AG10803 (cell line): ENCODE data around the gene EPB41L1.

ENCODE experiments used
- DNase-seq: peaks from one replicate; pipeline ENCODE4 v3.0.0; 2010; ENCODE audit warnings: low read depth
- H3K4me3 ChIP-seq: 2 replicates; pipeline ENCODE4 v1.5.1; 2011; ENCODE audit warnings: mild to moderate bottlenecking, low read length, control low read depth
- TF ChIP-seq, protein P1 (sequence below): conservative IDR thresholded peaks from 2 replicates; pipeline ENCODE4 v1.5.1; 2011; ENCODE audit warnings: mild to moderate bottlenecking, low read length, control low read depth, inconsistent platforms

Gene EPB41L1

DNA sequence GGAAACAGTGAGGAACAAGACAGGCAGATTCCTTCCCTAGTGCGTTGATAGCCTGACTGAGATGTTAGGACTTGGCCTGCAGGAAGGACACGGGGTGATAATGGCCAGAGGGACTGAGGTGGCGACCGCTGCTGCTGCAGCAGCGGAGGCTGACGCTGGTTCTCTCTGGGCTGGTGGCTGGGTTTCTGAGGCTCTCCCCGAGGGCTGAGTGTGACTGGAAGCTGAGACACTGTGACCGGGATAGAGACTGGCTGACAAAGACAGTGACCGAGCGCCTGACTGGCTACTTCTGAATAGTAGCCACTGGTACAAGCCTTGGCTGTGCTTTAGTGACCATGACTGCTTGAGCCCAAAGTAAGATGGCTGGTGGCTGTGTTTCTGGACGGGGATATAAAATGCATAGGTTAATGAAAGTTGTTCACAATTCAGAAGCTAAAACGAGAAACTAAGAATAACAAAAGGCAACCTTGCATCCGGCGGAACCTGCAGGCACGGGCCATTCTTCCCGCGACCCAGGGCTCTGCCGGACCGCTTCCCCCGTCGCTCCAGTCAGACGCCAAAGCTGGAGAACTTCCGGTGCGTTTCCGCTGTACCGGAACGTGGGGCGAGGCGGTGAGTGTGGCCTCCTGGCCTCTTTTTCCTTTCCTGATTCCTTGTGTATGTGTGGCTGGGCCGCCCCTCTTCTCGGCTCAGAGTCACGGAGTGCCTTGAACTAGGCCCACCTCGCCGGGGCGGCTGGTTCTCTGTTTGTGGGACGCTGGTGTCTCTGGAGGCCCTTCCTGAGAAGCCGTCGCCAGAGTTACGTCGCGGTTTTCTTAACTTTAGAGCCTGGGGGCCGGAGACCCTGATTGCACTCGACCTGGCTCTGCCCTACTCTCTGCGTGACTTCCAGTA is 81.6 kb downstream of the EPB41L1 start, which contains the start of gene AAR2:
TSS of gene AAR2 (plus strand) at position 587 of the 894 bp plus-strand sequence. CDS start 3,391 bp downstream, outside the sequence.
- TF ChIP-seq, protein P1, sequence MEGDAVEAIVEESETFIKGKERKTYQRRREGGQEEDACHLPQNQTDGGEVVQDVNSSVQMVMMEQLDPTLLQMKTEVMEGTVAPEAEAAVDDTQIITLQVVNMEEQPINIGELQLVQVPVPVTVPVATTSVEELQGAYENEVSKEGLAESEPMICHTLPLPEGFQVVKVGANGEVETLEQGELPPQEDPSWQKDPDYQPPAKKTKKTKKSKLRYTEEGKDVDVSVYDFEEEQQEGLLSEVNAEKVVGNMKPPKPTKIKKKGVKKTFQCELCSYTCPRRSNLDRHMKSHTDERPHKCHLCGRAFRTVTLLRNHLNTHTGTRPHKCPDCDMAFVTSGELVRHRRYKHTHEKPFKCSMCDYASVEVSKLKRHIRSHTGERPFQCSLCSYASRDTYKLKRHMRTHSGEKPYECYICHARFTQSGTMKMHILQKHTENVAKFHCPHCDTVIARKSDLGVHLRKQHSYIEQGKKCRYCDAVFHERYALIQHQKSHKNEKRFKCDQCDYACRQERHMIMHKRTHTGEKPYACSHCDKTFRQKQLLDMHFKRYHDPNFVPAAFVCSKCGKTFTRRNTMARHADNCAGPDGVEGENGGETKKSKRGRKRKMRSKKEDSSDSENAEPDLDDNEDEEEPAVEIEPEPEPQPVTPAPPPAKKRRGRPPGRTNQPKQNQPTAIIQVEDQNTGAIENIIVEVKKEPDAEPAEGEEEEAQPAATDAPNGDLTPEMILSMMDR, result no peak
- H3K4me3 ChIP-seq, result peak within 1 kb of the TSS; percentile 74
- peak; percentile 76 for DNase-seq

DNA sequence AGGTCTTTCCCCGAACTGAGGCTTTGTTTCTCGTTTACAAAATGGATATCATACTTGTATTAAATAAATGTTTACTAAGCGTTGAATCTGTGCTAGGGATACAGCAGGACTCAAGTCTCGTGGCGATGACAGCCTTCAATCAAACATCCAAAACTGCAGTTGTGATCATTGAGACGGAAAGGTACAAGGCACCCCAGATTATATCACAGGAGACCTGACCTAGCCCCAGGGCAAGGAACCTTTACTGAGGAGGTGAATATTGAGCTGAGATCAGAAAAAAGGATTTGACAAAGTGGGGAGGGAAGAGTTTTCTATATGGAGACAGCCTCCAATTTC is 82.2 kb downstream of the EPB41L1 start:
- DNase-seq, result no peak
- peak overlapping the region; percentile 74 for H3K4me3 ChIP-seq
- TF ChIP-seq, protein P1, result no peak

DNA sequence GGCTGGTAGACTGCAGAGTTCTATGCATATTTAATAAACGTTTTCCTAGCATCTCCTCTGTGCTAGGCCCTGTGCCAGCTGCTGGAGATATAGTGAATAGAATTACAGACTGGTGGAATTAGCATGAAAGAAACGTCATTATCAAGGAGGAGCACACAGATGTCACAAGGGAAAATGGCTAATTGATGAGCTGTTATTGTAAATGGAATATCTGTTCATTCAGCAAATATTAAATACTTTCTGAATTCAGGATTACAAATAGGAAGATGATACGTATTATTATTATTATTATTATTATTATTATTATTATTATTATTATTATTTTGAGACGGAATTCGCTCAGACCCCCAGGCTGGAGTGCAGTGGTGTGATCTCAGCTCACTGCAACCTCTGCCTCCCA is 82.9 kb downstream of the EPB41L1 start:
- peak overlapping the region; percentile 74 for H3K4me3 ChIP-seq
- no peak for DNase-seq
- TF ChIP-seq, protein P1, result no peak

DNA sequence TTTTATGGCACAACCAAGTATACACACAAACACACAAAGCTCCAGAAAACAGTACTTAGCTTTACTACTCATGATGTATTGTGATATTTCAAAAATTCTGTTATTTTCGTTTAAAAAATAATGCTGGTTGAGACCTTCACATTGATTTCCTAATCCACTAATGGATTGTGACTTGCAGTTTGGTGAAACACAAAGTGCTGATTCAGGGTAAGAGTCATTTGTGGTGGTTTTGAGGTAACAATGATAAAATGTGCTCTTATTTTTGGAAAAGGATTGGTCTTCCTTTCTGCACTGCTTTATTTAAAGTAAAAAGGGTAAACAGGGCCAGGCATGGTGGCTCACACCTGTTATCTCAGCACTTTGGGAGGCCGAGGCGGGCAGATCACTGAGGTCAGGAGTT is 83.6 kb downstream of the EPB41L1 start:
- no peak for DNase-seq
- no peak overlapping the region for H3K4me3 ChIP-seq
- TF ChIP-seq, protein P1, result no peak

DNA sequence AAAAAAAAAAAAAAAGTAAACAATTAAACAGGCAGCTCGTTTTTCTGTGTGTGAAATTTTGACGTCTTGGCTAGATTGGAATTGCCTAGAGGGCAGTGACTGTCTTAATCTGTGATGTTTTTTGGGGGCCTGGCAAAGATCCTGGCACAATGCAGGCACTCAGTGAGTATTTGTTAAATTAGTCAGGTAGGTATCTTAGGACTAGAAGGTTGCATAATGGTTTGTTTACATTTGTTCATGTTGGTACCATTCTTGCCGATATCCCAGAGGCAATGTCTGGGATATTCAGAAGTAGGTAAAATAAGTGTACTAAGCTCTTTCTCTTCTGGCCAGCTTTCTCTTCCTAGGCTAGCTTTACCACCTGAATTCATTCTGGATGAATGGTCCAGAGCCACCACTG is 84.2 kb downstream of the EPB41L1 start:
- TF ChIP-seq, protein P1, result no peak
- DNase-seq, result no peak
- no peak overlapping the region for H3K4me3 ChIP-seq

DNA sequence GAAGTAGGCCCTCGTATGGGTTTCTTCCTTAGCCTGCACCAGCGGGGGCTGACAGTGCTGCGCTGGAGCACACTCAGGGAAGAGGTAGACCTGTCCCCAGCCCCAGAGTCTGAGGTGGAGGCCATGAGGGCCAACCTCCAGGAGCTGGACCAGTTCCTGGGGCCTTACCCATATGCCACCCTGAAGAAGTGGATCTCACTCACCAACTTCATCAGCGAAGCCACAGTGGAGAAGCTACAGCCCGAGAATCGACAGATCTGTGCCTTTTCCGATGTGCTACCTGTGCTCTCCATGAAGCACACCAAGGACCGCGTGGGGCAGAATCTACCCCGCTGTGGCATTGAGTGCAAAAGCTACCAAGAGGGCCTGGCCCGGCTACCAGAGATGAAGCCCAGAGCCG is 85.5 kb downstream of the EPB41L1 start:
- no peak overlapping the region for H3K4me3 ChIP-seq
- TF ChIP-seq, protein P1, result no peak
- no peak for DNase-seq

DNA sequence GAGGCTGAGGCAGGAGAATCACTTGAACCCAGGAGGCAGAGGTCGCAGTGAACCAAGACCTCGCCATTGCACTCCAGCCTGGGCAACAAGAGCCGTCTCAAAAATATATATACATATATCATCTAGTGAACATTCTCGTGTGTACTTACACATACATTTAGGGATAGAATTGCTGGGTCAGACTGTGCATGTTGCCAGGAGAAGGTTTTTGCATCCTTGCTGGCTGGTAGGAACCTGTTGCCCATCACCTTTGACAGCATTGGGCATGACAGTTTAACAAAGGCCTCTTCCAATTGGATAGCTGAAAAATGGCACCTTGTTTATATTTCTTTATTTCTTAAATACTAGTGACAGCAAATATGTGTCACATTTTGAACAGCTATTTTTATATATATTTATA is 87.1 kb downstream of the EPB41L1 start:
- H3K4me3 ChIP-seq, result no peak overlapping the region
- DNase-seq, result no peak
- TF ChIP-seq, protein P1, result no peak
